Activated CD4-positive, alpha-beta T cell treated with anti-CD3 and anti-CD28 coated beads, Interleukin-2, amount 50 U/mL, for 4 hours (primary cell): ENCODE results near the gene POLN.
"Not testable (repeated sequence)": the region's sequence is repeated elsewhere in the genome, so short reads cannot be mapped to it uniquely, and the experiment has no call there.

Source experiments
- DNase-seq, 2 experiments: peaks; one replicate each; pipeline ENCODE4 v3.0.0-alpha.2; 2020

POLN gene

DNA sequence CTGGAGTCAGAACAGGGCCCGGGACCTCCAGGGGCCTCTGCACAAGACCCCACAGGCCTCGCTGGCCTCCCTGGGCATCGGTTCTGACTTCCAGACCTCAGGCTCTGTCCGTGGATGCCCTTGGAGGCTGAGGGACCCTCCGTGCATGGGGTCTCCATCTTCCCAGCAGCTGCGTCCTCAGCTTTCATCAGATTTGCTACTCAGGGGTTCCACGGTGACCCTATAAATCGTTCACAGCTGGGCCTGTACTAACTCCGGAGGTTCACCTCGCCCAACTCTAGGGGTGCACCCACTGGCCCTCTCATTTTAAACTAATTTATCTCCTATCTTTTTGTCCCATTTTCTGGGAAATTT, 33.1 kb upstream of the POLN start:
- not testable (repeated sequence) for DNase-seq

DNA sequence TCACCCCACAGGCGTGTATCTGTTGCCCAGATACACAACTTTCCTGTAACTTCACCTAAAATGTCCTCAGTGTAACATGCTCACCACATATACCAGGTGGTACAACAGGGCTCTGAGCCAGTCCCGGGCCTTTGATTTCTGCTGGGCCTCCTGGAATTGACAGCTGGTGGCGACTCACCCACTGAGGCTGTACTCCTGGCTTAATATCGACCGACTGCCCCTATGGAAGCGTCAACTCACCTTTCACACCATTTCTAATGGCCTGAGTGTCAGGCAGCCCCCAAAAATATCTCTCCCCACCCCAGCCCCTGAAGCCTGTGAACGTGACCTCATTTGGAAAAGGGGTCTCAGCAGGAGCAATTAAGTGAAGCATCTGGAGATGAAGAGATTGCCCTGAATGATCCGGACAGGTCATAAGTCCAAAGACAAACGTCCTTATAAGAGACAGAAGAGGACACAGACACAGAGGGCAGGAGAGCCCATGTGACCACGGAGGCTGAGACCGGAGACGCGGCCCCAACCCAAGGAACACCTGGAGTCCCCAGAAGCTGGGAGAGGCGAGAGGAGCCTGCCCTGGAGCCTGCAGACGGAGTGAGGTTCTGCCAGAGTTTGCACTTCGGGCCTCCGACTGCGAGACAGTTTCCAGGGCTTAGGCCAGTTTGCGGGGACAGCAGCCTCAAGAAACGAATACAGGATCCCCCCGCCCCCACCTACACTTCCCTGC, 32.6 kb upstream of the POLN start:
- no peak for DNase-seq

DNA sequence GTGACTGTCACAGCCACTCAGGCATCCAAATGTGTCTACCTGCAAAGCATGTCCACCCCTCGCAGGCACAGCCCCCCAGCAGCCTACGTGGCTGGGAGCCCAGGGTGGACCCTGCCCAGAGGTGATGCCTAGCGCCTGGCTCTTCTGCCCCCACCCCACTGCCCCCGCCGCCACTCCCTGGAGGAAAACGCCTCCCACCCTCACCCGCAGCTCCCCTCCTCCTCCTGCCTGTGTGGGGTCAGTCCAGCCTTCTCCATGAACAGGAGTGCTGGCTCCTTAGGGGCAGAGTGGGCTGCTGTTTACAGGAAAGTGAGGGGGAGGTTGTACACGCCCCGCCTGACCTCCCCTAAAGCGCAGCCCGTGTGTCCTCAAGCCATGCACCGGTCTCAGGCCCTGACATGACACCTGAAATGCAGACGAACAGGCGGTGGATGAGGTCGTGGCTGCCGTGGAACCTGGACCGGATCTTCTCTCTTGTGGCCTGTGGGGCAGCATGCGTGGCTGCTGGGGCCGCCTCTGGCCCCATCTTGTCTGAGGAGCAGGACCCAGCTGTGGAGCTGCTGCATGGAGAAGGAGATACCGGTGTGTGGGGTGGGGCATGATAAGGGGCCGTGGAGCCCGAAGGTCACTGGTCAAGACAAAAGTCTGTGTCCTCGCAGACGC, 31.9 kb upstream of the POLN start:
- no peak for DNase-seq

DNA sequence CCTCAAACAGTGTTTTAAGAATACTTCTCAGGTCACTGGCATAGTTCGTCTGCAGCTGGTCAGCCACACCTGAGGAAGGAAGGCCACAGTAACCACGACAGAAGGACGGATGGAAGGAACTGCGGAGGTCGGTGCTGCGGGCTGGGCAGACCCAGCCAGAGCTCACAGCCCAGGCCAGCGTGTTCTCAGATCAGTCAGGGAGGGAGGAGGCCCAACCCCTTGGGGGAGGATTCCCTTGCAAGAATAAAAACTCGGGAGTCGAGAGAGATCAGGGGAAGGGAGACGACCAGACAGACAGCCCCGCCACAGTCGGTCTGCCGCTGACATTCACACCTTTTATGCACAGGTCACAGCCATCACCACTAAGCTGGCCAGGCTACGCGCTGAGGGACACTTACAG, 31.3 kb upstream of the POLN start:
- no peak for DNase-seq

DNA sequence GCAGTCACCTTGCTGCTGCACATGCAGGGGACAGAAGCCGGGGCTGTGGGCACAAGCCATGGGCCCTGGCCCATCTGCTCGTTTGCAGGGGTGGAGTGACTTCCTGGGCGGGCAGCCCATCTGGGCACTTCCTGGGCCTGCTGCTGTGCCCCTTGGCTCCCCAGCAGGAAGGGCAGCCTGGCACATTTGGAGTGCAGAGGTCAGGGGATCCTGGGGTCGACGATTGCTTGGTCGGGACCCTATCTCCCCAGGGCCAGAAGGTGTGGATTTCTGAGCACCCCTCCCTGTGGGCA, 30.9 kb upstream of the POLN start:
- DNase-seq: no peak

DNA sequence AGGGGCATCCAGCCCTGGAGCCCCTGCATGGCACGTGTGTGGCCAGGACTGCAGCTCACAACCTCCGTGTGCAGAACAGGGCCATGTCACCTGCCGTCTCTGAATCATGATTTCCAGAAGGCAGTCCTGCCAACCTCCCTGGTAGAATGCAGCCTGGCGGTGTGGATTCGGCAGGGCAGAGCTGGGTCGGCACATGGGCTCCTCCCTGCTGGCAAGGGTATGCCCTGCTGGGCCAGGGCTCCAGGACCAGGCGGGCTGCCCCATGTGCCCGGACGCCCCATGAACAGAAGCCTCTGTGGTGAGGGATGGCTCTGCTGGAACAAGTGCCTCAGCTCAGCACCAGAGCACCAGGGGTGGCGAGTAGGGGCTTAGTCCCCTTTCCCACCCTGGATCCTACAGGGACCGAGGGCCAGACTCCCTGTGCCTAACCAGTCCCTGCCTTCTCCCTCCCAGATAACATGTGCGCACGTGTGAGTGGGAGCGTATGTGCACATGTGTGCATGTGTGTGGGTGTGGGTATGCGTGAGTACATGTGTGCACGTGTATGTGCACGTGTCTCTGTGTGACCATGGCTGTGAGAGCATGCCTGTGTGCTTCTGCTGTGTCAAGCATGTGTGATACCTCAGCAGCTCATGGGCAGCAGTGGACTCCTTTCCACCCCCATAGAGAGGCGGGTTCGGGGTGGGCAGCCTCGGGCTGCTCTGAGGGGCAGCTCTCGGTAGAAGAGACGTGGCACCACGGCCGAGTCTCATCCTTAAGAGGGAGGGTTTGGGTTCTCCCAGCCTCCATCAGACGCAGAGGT, 30.3 kb upstream of the POLN start:
- no peak for DNase-seq

DNA sequence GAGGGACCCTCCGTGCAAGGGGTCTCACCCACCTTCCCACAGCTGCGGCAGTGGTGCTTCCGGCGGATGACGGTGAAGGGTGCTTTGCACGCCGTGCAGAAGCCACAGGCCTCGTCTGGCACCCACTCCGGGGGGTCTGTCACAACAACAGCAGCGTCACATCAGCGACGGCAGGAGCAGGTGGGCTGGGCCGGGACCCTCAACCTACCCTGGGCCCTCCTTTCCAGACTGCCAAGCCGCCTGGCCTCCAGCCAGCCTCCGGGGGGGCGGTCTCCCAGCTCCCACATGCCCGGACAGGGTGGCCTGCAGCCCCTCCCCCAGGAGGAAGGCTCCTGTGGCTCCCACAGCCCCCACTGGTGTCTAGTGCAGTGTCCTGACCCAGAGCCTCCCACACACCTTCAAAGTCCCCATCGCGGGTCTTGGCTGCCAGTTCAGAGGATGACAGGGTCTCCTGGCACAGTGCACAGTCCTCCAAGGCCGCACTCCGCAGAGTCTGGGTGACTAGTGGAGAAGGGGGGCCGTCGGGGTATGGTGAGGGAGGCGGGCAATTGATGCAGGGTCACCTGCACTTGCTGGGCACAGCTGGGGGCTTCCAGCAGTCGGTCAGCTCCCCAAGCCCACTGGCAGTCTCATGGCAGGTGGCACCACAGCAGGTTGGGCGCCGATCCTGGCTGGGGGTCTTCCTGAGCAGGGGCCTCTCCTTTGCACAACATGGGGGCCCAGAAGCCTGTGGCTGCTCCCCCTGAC, 29.5 kb upstream of the POLN start:
- DNase-seq: no peak

DNA sequence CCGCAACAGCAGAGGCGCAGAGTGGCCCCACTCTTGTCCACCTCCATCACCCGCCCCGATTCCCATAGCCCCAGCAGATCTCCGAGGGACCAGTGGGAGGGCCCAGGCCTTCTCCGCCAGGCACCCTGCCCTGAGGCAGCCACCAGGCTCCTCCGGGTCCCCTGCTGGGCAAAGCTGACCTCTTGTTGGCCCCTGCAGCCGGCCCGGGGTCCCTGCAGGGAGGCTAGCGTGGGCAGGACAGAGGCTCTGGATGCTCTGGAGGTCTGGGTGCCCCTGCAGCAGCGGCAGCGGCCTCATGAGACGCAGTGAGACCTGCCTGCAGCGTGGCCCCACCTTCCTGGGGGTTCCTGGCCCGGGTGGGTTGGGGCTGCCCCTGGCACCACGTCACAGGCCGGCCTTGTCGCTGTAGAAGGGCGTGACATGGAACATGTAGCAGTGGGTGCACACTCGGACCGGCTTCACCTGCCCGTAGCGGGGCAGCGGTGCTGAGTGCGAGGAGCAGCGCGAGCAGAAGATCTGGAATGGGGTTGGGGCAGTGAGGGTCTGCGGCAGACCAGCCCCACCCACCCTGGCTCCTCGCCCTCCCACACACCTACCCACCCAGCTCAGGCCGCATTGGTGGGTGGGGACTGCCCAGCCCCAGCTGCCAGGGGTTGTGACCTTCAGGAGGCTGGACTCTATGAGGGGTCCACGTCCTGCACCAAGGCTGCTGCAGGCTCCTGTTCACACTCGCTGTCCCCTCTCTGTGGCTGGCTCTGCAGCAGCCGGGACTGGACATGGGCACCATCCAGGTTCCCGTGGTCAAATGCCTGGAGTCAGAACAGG, 28.6 kb upstream of the POLN start:
- DNase-seq: no peak

DNA sequence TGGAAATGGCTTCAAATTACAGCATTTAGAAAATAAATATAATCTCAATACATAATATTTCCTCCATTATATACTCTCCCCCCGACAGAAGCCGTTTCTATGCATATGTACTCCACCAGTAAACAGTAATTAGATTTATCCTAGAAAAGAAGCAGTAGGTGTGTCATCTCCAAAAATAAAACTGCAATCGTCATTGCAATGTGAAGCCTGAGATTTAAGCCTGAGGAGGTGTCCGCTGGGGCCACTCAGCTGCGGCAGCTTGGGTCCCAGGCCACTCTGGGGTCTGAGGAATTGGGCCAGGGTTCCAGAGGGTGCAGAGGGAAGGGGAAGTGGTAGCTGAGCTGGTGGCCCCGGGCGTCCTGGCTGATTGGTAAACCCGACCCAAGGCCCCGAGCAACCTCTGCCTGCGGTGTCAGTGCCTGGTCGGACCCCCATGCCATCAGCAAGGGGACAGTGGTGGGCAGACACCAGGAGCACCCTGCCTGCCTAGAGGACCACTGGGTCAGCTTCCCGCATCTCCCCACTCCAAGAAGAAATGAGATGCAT, 27.8 kb upstream of the POLN start:
- DNase-seq: no peak

DNA sequence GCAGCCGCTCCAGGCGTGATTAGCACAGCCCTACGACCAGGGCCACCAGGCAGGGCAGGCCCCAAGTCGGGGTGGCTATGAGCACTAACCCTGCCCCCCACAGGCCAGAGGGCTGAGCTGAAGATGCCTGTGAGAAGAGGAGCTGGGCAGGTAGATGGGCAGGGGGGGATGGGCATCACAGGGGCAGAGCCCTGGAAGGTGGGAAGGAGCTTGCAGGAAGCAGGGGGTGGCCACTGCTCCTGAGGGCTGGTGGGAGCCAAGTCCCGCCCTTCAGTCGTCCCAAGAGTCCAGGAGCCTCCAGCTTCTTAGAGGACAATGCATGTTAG, 27.2 kb upstream of the POLN start:
- DNase-seq: no peak

DNA sequence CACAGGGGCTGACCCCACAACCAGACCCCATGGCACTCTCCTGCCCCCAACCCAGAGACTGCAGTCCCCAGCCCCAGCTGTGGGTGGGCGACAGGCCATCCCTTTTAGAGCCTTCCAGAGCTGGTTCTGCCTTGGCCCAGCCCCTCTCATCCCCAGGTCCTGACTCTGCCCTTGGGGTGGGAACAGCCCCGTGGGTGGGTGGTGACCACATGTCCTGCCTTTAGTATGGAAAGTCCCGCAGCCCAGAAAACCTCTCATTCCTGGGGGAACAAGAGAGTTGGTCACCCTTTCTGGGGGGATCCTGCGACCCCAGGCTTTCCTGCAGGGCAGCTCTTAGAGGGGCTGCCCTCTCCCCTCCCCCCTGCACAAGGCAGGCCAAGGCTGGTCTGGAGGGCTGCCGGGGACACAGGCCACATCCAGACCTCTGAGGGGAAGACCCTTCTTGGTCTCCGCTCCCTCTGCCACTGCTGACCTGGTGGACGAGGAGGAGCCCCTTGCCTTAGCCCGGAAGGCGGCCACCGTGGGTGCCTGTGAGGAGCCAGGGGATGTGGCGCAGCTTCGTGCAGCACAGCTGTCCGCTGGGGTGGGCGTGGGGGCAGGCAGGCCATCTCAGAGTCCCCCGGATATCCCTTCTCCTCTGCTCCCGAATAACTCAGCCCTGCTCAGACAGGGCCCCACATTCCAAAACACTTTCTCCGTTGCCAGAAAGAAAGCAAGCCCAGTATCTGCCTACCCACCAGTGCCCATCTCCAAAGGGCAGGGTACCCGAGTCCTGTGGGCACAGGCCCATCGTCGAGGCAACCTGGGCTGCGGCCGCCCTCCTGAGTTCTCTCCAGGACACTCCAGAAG, 26.7 kb upstream of the POLN start:
- DNase-seq: no peak

DNA sequence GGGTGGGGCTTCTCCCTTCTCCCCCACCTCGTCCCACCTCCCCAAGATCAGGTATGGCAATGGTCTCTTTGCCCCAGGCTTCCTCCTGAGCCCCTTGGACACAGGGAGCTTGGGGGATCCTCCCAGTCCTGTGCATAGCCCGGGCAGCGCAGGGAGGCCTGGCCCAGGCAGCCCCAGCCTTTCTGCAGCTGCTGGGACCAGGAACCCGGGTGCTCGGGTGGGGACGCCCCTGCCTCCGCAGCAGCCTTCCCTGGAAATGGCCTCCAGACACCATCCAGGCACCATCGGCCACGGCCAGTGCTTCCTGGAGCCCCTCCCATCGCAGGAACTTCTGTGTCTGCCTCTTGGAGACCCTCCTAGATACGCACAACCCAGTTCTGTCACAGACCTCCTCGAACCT, 25.9 kb upstream of the POLN start:
- no peak for DNase-seq

DNA sequence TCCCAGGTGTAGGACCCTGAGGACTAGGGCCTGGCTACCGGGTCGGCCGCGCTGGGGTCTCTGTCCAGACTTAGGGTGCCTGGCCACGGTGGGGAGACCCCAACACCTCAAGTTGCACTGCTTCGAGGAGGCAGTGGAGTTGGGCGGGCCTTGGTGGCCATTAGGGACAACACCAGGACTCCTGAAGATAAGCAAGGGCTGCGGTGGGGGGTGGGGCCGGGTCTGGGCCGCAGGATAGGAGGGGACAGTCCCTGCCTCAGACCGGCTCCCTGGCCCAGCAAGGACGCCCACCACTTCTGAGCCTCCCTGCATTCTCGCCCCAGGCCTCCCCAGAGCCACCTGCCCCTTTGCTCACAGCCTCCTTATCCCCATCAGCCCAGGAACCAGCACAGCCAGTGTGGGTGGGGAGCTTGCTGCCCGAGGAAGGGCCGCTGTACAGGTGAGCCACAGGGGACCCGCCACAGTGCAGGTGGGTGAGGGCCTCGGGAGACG, 25.4 kb upstream of the POLN start:
- no peak for DNase-seq

DNA sequence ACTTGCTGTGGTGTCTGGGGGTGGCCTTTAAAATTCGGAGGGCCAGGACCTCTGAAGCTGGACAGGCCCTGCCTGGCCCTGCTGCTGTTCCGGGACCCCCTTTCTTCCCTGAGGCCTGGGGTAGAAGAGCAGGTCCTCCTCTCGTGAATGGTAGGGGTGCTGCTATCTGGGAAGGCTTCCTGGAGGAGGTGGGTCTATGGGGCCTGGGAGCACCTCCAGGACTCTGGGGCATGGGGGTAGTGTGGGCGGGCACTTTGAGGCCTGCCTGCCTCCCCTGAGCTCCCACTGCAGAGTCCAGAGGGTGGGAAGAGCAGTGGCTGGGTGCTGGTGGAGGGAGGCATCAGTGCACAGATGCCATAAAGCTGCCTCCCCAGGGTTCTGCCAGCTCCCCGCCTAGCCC, 24.9 kb upstream of the POLN start:
- DNase-seq: no peak

DNA sequence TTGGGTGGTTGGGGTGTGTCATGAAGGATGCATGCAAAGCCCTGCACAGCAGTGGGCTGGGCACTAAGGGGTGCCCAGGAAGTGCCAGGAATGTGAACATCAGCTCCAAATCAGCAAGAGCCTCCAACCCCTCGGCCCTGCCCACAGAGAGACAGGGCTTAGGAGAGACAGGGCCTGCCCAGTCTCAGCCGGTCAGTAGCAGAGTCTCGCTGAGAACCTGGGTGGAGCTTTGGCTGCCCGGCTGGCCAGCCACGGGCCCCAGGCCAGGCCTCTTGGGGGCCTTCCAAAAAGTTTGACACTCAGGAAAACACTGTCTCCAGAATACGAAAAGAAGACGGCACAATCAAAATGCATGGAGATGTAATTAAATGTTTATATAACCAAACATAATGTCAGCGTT, 24.3 kb upstream of the POLN start:
- no peak for DNase-seq

DNA sequence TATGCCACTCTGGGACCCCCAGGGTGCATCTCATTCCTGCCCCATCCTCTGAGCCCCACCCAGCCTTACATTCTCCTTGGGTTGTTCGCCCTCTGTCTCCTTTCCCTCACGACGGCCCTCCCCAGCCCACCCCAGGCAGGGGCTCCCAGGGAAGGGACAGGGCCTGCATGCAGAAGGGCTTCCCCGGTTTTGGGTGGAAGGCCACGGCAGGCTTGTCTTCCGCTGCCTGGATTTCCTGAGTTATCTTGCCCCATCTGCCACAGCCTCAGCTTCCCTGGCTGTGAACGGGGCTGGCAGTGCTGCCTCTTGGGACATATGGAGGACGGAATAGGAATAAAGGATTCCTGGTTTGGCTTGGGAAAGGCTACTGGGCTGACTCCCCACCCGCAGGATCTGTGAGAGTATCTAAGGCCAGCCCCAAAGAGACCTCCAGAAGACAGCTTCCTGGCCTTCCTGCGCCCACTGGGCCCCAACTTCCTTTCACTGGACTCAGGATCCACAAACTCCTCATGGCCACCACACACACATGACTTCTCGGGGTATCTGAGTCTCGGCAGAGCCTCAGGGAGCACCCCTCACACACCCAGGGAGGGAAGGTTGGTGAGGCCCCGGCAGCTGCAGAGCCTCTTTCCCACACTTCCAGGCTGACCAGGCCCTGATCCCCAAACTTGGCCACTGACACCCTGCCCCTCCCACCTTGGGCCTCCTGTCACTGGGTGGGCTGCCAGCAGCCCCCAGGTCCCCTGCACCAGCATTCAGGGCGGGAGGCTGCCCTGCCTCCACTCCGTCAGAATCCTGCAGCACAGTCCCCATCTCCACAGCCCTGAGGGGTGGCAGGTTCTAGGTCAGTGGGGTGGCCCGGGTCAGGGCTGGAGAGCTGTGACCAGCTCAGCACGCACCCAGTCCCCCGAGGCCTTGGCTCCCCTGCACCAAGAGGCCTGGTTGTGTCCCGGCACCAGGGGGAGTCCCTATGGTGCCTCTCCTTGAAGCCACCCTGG, 23.5 kb upstream of the POLN start:
- no peak for DNase-seq

DNA sequence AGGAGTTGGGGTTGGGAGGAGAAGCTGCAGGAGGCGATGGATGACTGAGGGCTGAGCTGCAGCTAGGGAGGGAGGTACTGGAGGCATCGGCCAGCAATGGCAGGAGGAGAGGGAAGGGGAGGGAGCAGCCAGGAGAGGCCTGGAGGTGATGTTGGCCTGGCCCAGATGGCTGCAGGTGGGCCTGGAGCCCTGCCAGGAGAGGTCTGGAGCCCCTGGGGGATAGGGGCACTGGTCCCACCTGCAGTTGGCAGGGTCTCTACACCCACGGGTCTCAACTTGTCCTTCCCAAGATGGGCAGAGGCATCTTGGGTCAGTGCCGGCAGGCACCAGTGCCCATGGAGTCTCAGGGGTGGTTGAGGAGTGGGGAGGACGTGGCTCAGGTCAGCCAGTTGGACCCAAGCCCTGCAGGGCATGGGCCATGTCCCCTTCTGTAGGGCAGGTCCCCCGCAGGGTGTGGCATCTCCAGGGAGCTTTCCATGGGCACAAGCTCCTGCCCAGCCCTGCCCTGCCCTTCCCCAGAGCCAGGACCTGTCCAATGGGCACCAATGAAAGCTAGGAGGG, 22.6 kb upstream of the POLN start:
- no peak for DNase-seq

DNA sequence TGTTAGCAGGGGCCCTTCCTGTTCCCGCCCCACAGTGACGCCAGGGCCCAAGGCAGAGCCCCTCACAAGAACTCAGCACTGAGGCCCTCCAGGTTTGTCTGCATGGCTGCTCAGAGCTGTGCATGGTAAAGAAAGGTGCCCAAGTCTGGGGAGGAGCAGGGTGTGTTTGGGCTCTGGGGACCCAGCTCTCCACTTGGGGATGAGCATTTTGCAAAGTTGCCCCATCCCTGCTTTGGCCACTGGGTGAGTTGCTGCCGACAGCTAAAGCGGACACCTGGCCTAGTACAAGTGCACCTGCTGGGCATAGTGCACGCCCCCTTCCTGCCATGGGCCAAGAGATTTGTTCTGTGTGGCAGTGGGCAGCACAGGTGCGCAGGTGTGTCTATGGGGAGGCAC, 22.0 kb upstream of the POLN start:
- no peak for DNase-seq

DNA sequence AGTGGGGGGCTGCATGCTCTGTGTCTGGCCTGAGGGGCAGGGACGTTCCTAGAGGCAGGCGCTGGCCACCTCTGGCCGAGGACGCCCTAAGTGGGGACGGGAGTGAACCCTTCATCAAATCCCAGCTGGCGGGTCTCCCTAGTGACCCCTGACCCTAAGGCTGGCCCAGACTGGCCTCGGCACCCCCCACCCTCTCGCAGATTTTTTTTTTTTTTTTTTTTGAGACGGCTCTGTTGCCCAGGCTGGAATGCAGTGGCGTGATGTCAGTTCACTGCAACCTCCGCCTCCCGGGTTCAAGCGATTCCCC, 21.0 kb upstream of the POLN start:
- DNase-seq: no peak
